Type B pancreatic cell (in vitro differentiated cells): ENCODE measurements around the gene ADAMTSL1. TPM values are rescaled to one million over a fixed set of nuclear protein-coding genes. Genes with fewer than 3 reads are reported as not detected.

Experiments used
- DNase-seq: peaks from one replicate; pipeline ENCODE4 v3.0.0; 2021; ENCODE audit warnings: mixed read lengths; ENCODE audit not compliant: unreplicated experiment; ENCODE audit errors: extremely low spot score
- H3K27ac Mint-ChIP-seq: 2 replicates; pipeline ENCODE4 v1.8.0; 2021; ENCODE audit warnings: mild to moderate bottlenecking, mixed read lengths
- H3K27me3 Mint-ChIP-seq: 2 replicates; pipeline ENCODE4 v1.8.0; 2021; ENCODE audit warnings: mixed read lengths
- H3K36me3 Mint-ChIP-seq: 2 replicates; pipeline ENCODE4 v1.8.0; 2021; ENCODE audit warnings: mixed read lengths
- H3K4me1 Mint-ChIP-seq: one replicate; pipeline ENCODE4 v1.8.0; 2021; ENCODE audit warnings: mixed read lengths; ENCODE audit not compliant: unreplicated experiment
- H3K4me3 Mint-ChIP-seq: 2 replicates; pipeline ENCODE4 v1.8.0; 2021; ENCODE audit warnings: mild to moderate bottlenecking, mixed read lengths
- H3K9me3 Mint-ChIP-seq: 2 replicates; pipeline ENCODE4 v1.8.0; 2021; ENCODE audit warnings: mixed read lengths
- total RNA-seq: library from RNA; stranded (reverse); gene quantifications from 2 replicates; pipeline ENCODE4 v1.2.1, GENCODE V29; 2021; ENCODE audit warnings: low replicate concordance
- TF ChIP-seq, protein P1 (sequence below): fragments of 200-600 bp; sonication (generic); conservative IDR thresholded peaks from 2 replicates; pipeline ENCODE4 v1.5.0; 2021; ENCODE audit warnings: antibody characterized with exemption, mild to moderate bottlenecking

ADAMTSL1 gene
- total RNA-seq, 1 donor from 2014 or later = 28.6 TPM

DNA sequence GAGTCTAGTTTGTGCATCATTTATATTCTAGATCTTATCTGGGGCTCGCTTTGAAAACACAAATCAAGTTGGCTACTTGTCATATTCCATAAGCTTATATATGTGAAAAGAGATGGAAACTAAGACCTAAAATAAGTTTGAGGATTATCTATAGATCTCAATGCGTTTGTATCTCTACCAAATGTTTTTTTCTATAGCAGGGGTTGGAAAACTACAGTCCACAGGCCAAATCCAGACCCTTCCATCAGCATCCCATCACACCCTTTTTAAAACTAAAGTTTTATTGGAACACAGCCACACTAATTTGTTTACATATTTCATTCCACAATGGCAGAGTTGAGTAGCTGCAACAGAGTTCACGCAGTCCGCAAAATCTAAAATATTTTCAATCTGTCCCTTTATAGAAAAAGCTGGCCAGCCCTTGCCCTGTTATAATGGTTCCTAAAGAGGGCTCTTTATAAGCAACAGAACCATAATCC is 230.0 kb downstream of the ADAMTSL1 start:
- no peaks in the 10 kb centered on the region for H3K27me3 Mint-ChIP-seq
- H3K36me3 Mint-ChIP-seq = peaks cover 10% of the 10 kb centered on the region
- TF ChIP-seq, protein P1, sequence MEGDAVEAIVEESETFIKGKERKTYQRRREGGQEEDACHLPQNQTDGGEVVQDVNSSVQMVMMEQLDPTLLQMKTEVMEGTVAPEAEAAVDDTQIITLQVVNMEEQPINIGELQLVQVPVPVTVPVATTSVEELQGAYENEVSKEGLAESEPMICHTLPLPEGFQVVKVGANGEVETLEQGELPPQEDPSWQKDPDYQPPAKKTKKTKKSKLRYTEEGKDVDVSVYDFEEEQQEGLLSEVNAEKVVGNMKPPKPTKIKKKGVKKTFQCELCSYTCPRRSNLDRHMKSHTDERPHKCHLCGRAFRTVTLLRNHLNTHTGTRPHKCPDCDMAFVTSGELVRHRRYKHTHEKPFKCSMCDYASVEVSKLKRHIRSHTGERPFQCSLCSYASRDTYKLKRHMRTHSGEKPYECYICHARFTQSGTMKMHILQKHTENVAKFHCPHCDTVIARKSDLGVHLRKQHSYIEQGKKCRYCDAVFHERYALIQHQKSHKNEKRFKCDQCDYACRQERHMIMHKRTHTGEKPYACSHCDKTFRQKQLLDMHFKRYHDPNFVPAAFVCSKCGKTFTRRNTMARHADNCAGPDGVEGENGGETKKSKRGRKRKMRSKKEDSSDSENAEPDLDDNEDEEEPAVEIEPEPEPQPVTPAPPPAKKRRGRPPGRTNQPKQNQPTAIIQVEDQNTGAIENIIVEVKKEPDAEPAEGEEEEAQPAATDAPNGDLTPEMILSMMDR = no peak
- H3K9me3 Mint-ChIP-seq = peaks cover 6% of the 10 kb centered on the region
- peaks cover 30% of the 10 kb centered on the region for H3K4me1 Mint-ChIP-seq
- no peak for DNase-seq
- H3K4me3 Mint-ChIP-seq = no peak overlapping the region
- no peak overlapping the region for H3K27ac Mint-ChIP-seq

DNA sequence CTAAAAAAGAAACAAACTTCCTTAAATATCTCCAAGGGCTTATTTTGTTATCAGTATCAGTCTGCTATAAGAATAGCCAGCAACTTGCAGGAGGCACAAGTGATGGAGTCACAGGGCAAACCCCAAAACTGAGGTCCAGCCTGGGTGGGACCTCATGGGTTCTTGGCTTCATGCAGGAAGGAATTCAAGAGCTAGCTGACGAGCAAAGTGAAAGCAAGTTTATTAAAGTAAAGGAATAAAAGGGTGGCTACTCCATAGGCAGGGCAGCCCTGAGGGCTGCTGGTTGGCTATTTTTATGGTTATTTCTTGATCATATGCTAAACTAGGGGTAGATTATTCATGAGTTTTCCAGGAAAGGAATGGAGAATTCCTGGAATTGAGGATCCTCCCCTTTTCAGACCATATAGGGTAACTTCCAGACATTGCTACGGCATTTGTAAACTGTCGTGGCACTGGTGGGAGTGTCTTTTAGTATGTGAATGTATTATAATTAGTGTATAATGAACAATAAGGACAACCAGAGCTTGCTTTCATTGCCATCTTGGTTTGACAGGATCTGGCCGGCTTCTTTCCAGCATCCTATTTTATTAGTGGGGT is 231.9 kb downstream of the ADAMTSL1 start:
- Mint-ChIP-seq H3K27me3 (no peaks in the 10 kb centered on the region), H3K4me3 (no peak overlapping the region), H3K9me3 (peaks cover 14% of the 10 kb centered on the region), H3K4me1 (peaks cover 30% of the 10 kb centered on the region), H3K27ac (no peak overlapping the region), H3K36me3 (peaks cover 19% of the 10 kb centered on the region)
- TF ChIP-seq, protein P1 = no peak
- no peak for DNase-seq

DNA sequence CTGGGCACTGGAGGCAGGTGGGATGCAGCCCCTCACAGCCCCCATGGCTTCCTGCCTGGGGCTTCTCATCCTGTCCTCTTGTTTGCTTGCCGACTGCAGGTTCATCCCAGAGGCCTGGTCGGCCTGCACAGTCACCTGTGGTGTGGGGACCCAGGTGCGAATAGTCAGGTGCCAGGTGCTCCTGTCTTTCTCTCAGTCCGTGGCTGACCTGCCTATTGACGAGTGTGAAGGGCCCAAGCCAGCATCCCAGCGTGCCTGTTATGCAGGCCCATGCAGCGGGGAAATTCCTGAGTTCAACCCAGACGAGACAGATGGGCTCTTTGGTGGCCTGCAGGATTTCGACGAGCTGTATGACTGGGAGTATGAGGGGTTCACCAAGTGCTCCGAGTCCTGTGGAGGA is 232.7 kb downstream of the ADAMTSL1 start:
- peaks cover 17% of the 10 kb centered on the region for H3K9me3 Mint-ChIP-seq
- TF ChIP-seq, protein P1 = no peak
- H3K27ac Mint-ChIP-seq = no peak overlapping the region
- DNase-seq = no peak
- H3K4me3 Mint-ChIP-seq = no peak overlapping the region
- peaks cover 30% of the 10 kb centered on the region for H3K4me1 Mint-ChIP-seq
- H3K27me3 Mint-ChIP-seq = no peaks in the 10 kb centered on the region
- peaks cover 20% of the 10 kb centered on the region for H3K36me3 Mint-ChIP-seq

DNA sequence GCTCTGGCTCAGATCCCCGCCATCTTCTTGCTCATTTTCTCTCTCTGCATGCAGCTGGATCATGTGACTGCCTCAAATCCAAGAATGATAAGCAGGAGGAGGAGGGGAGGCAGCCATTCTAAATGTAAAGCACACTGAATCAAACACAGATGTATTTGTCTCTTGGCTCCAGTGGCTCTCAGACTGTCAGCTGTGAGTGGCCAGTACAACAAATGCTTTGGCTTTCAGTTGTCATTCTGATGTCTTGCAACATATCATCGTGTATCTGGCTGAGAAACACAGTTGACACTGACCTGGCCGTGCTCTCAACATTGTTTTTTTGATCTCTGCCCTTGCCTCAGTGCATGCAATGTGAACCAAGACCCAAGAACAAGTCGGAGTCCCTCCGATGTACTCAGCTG is 233.1 kb downstream of the ADAMTSL1 start:
- H3K9me3 Mint-ChIP-seq = peaks cover 17% of the 10 kb centered on the region
- no peak for DNase-seq
- no peak overlapping the region for H3K4me3 Mint-ChIP-seq
- H3K27me3 Mint-ChIP-seq = no peaks in the 10 kb centered on the region
- H3K27ac Mint-ChIP-seq = no peak overlapping the region
- TF ChIP-seq, protein P1 = no peak
- peaks cover 30% of the 10 kb centered on the region for H3K4me1 Mint-ChIP-seq
- H3K36me3 Mint-ChIP-seq = peaks cover 17% of the 10 kb centered on the region

DNA sequence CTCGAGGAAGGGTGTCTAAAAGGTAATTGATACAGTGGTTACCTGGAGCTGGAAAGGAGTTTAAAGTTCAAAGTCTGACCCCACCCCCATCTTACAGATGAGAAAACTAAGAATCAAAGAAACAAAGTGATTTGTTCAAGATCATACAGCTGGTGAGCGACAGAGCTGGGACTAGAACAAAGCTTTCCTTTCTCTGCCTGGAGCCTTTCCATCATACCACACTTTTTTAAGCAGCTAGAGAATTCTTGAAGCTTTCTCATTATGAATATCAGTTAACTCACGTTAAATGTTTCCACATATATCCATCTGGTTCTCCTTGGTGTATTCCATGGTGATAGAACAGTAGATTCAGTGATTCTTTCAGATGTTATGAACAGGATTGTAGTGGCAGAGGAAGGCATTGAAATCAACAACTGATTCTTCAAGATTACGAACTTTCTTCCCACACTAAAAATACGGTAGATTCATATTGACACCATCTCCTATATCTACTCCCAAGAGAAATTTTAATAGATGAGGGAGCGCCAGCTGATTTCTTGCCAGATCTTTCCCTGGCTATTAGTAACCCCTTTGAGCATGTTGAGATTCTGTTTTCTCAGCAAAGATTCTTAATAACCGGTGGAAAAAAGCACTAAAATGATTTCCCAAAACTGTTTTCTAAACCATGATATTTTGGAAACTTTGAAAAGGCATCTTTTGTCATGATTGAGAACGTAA is 233.7 kb downstream of the ADAMTSL1 start:
- TF ChIP-seq, protein P1 = no peak
- Mint-ChIP-seq H3K9me3 (peaks cover 17% of the 10 kb centered on the region), H3K4me1 (peaks cover 30% of the 10 kb centered on the region), H3K36me3 (peaks cover 17% of the 10 kb centered on the region), H3K4me3 (no peak overlapping the region), H3K27ac (no peak overlapping the region), H3K27me3 (no peaks in the 10 kb centered on the region)
- no peak for DNase-seq
